MG63 (cell line): ENCODE data around the gene RHPN2. TPM values are rescaled to one million over a fixed set of nuclear protein-coding genes. Genes with fewer than 3 reads are reported as not detected.
A peak's percentile ranks its signal among the peaks of the same experiment; 100 is the strongest.
"Not testable (repeated sequence)": the region's sequence is repeated elsewhere in the genome, so short reads cannot be mapped to it uniquely, and the experiment has no call there.

Experiments used
- DNase-seq: peaks from one replicate; pipeline ENCODE4 v3.0.0-alpha.2; 2020
- H3K27me3 ChIP-seq: fragments of 250-450 bp; sonication (Bioruptor Pico); 2 replicates; pipeline ENCODE4 v1.5.1; 2020; ENCODE audit warnings: mild to moderate bottlenecking, moderate library complexity
- H3K36me3 ChIP-seq: fragments of 250-450 bp; sonication (Bioruptor Pico); 2 replicates; pipeline ENCODE4 v1.5.1; 2020; ENCODE audit warnings: mild to moderate bottlenecking, moderate library complexity
- H3K4me3 ChIP-seq: fragments of 250-450 bp; sonication (Bioruptor Pico); 2 replicates; pipeline ENCODE4 v1.5.1; 2020; ENCODE audit warnings: mild to moderate bottlenecking, moderate library complexity
- H3K9me3 ChIP-seq: fragments of 250-450 bp; sonication (Bioruptor Pico); 2 replicates; pipeline ENCODE4 v1.5.1; 2020; ENCODE audit warnings: mild to moderate bottlenecking, moderate library complexity
- total RNA-seq: library from RNA; depleted of rRNA; stranded (reverse); fragments of >200 nt; shearing (Covaris generic); gene quantifications from 2 replicates; pipeline ENCODE4 v1.2.3, GENCODE V29; 2014; ENCODE audit warnings: low replicate concordance

RHPN2 gene
- total RNA-seq, 1 experiment from 2014 or later = 18.6 TPM

- H3K9me3 ChIP-seq, DNase-seq, H3K4me3 ChIP-seq, H3K36me3 ChIP-seq, H3K27me3 ChIP-seq: not testable (repeated sequence)
Observed at GRCh38 chr19:33003424-33004024, 61.2 kb downstream of the RHPN2 start.

GRCh38 chr19:33002126-33002865 is 62.4 kb downstream of the RHPN2 start:
- H3K36me3 ChIP-seq, H3K27me3 ChIP-seq, H3K9me3 ChIP-seq, H3K4me3 ChIP-seq: not testable (repeated sequence)
- peak; percentile 9 for DNase-seq

- Histone ChIP-seq H3K36me3 (peaks cover 3% of the 10 kb centered on the region; the same call in 1 of the 2 replicates), H3K9me3 (no peaks in the 10 kb centered on the region), H3K27me3 (no peaks in the 10 kb centered on the region), H3K4me3 (no peak overlapping the region)
- no peak for DNase-seq
Observed at GRCh38 chr19:33000910-33001309, 63.8 kb downstream of the RHPN2 start.

- peaks cover 3% of the 10 kb centered on the region; the same call in 1 of the 2 replicates for H3K36me3 ChIP-seq
- no peak for DNase-seq
- no peak overlapping the region for H3K4me3 ChIP-seq
- no peaks in the 10 kb centered on the region for H3K27me3 ChIP-seq
- H3K9me3 ChIP-seq = no peaks in the 10 kb centered on the region
Observed at GRCh38 chr19:33000510-33000909, 64.2 kb downstream of the RHPN2 start.

- Histone ChIP-seq H3K9me3 (no peaks in the 10 kb centered on the region), H3K4me3 (no peak overlapping the region), H3K36me3 (peaks cover 6% of the 10 kb centered on the region; the same call in 1 of the 2 replicates), H3K27me3 (no peaks in the 10 kb centered on the region)
- no peak for DNase-seq
Observed at GRCh38 chr19:32998722-32999121, 66.0 kb downstream of the RHPN2 start.

- peaks cover 6% of the 10 kb centered on the region; the same call in 1 of the 2 replicates for H3K36me3 ChIP-seq
- no peaks in the 10 kb centered on the region for H3K9me3 ChIP-seq
- no peak overlapping the region for H3K4me3 ChIP-seq
- no peak for DNase-seq
- no peaks in the 10 kb centered on the region for H3K27me3 ChIP-seq
Observed at GRCh38 chr19:32997716-32998355, 66.9 kb downstream of the RHPN2 start.

GRCh38 chr19:32997061-32997464 is 67.6 kb downstream of the RHPN2 start:
- not testable (repeated sequence) for DNase-seq, H3K27me3 ChIP-seq, H3K4me3 ChIP-seq, H3K36me3 ChIP-seq, H3K9me3 ChIP-seq

- peaks cover 11% of the 10 kb centered on the region; the same call in 1 of the 2 replicates for H3K36me3 ChIP-seq
- not testable (repeated sequence) for H3K9me3 ChIP-seq, H3K4me3 ChIP-seq, H3K27me3 ChIP-seq, DNase-seq
Observed at GRCh38 chr19:32995966-32996365, 68.7 kb downstream of the RHPN2 start.

GRCh38 chr19:32988724-32989123 is 76.0 kb downstream of the RHPN2 start:
- Histone ChIP-seq H3K9me3 (no peaks in the 10 kb centered on the region), H3K27me3 (no peaks in the 10 kb centered on the region), H3K36me3 (peaks cover 8% of the 10 kb centered on the region; the same call in 1 of the 2 replicates), H3K4me3 (no peak overlapping the region)
- no peak for DNase-seq

GRCh38 chr19:32988254-32988653 is 76.4 kb downstream of the RHPN2 start:
- not testable (repeated sequence) for H3K27me3 ChIP-seq, H3K4me3 ChIP-seq, H3K36me3 ChIP-seq, H3K9me3 ChIP-seq, DNase-seq

- H3K36me3 ChIP-seq, H3K9me3 ChIP-seq, H3K4me3 ChIP-seq, H3K27me3 ChIP-seq, DNase-seq: not testable (repeated sequence)
Observed at GRCh38 chr19:32982488-32982887, 82.2 kb downstream of the RHPN2 start.

- not testable (repeated sequence) for H3K4me3 ChIP-seq, H3K9me3 ChIP-seq, DNase-seq, H3K27me3 ChIP-seq
- peaks cover 20% of the 10 kb centered on the region for H3K36me3 ChIP-seq
Observed at GRCh38 chr19:32979807-32980206, 84.9 kb downstream of the RHPN2 start.

- DNase-seq, H3K4me3 ChIP-seq, H3K9me3 ChIP-seq, H3K27me3 ChIP-seq: not testable (repeated sequence)
- H3K36me3 ChIP-seq = peaks cover 20% of the 10 kb centered on the region
Observed at GRCh38 chr19:32977813-32978212, 86.9 kb downstream of the RHPN2 start.

- H3K27me3 ChIP-seq = no peaks in the 10 kb centered on the region
- DNase-seq = no peak
- peaks cover 20% of the 10 kb centered on the region for H3K36me3 ChIP-seq
- H3K9me3 ChIP-seq = no peaks in the 10 kb centered on the region
- H3K4me3 ChIP-seq = no peak overlapping the region
Observed at GRCh38 chr19:32977280-32977679, 87.4 kb downstream of the RHPN2 start.

GRCh38 chr19:32976223-32976805 is 88.4 kb downstream of the RHPN2 start:
- H3K4me3 ChIP-seq = no peak overlapping the region
- peaks cover 20% of the 10 kb centered on the region for H3K36me3 ChIP-seq
- no peaks in the 10 kb centered on the region for H3K27me3 ChIP-seq
- DNase-seq = peak; percentile 41
- H3K9me3 ChIP-seq = no peaks in the 10 kb centered on the region

- H3K4me3 ChIP-seq = peak within 1 kb of the TSS; percentile 69
- no peaks in the 10 kb centered on the region for H3K27me3 ChIP-seq
- peaks cover 34% of the 10 kb centered on the region for H3K36me3 ChIP-seq
- no peaks in the 10 kb centered on the region for H3K9me3 ChIP-seq
- DNase-seq = peak; percentile 98
Observed at GRCh38 chr19:32971715-32972540, 92.8 kb downstream of the RHPN2 start, which contains the start of the genes CEP89 and FAAP24. Gene CEP89 (minus strand): TSS chr19:32971958. CDS start chr19:32971874, 84 bp downstream. Gene FAAP24 (plus strand): TSS chr19:32972242. CDS start chr19:32973197, 955 bp downstream.
